ENCODE results near the gene AFG1L. TPM values are rescaled to one million over a fixed set of nuclear protein-coding genes. Genes with fewer than 3 reads are reported as not detected.

The AFG1L gene
- total RNA-seq, 1 experiment from 2014 or later: 4.9 TPM

- H3K36me3 ChIP-seq (ENCODE audit: control insufficient read depth in 1 of 2, insufficient read depth in 2 of 2, low read length in 2 of 2): no peaks in the 10 kb centered on the region
- POLR2A ChIA-PET: interaction anchor here (0.9 to 1.2 kb wide), 3 partner anchors 9 to 178 kb away, joined by 3 to 4 read pairs (median 3); no protein-coding TSS in a partner anchor
- peak overlapping the region; percentile 84 for H3K27ac ChIP-seq (ENCODE audit: low read depth, low read length)
- peak overlapping the region; percentile 92 for H3K4me2 ChIP-seq (ENCODE audit: low read length)
- RAD21 ChIA-PET (ENCODE audit: low non-redundant PET in 1 of 2, low total read pairs in 2 of 2, uncharacterized antibody in 2 of 2, unreplicated experiment in 2 of 2): interaction anchor here in 1 of 2 experiments (0.6 kb wide), 1 partner anchor 120 kb away, joined by 6 read pairs; no protein-coding TSS in a partner anchor
- ATAC-seq: peak; percentile 66
- H4K20me1 ChIP-seq (ENCODE audit: insufficient read depth): no peaks in the 10 kb centered on the region
- no peaks in the 10 kb centered on the region for H3K9me2 ChIP-seq (ENCODE audit: insufficient read depth)
- BruUV-seq (replicated peaks): no TSS peak
- intact Hi-C loops (cut with micrococcal nuclease): loop anchor here (1.0 kb wide), 3 partner anchors 179 to 277 kb away; no protein-coding TSS in a partner anchor
- no peaks in the 10 kb centered on the region for H3K27me3 ChIP-seq (ENCODE audit: insufficient read depth, low read length)
- H3K79me2 ChIP-seq (ENCODE audit: insufficient read depth, low read length): peaks cover 20% of the 10 kb centered on the region
- peak overlapping the region; percentile 50 for H2AFZ ChIP-seq (ENCODE audit: low read depth, low read length, poor library complexity, severe bottlenecking)
- TF ChIP-seq YY1 (IDR thresholded peaks at IDR 0.05; ENCODE audit: extremely low read depth, insufficient replicate concordance, low read depth, low read length) (peak; percentile 55), TCF7L2 (IDR thresholded peaks at IDR 0.05; ENCODE audit: borderline replicate concordance, extremely low read depth, insufficient read depth, insufficient read length) (peak; percentile 72), ZFX (IDR thresholded peaks at IDR 0.05) (no peak), ATF3 (IDR thresholded peaks at IDR 0.05) (no peak), POLR2AphosphoS5 (IDR thresholded peaks at IDR 0.05; ENCODE audit: low read depth, low read length) (peak; percentile 36)
- H3K4me3 ChIP-seq (replicated peaks in 1 of 2; ENCODE audit: low read depth in 1 of 2, low read length in 2 of 2): peak overlapping the region; percentile 86
- CTCF ChIA-PET: interaction anchor here (0.7 to 1.2 kb wide), 2 partner anchors 74 to 335 kb away, joined by 3 to 6 read pairs; no protein-coding TSS in a partner anchor
- peak overlapping the region; percentile 77 for H3K9ac ChIP-seq (ENCODE audit: low read length)
- peak; percentile 97 for DNase-seq (ENCODE audit: low read depth, low spot score)
- H3K4me1 ChIP-seq (ENCODE audit: control insufficient read depth in 1 of 2, insufficient read depth in 2 of 2, low read length in 2 of 2): peaks cover 22 to 39% of the 10 kb centered on the region in 2 experiments
- no peaks in the 10 kb centered on the region for H3K9me3 ChIP-seq (ENCODE audit: control insufficient read depth in 1 of 2, insufficient read depth in 1 of 2, low read depth in 1 of 2, low read length in 2 of 2)
Measured at GRCh38 chr6:108558372-108559096, 263.7 kb downstream of the AFG1L start.

Measured in HCT116 (cell line).